ENCODE measurements around the gene ANKZF1.

GRCh38 chr2:219272356-219272755 lies 42.8 kb downstream of the ANKZF1 start:
- TF ChIP-seq CTCF (IDR thresholded peaks at IDR 0.05; ENCODE audit: low read length) (no peak), EZH2 (IDR thresholded peaks at IDR 0.05; ENCODE audit: borderline replicate concordance, low read length) (no peak)
